ENCODE data around the gene CR1. TPM values are rescaled to one million over a fixed set of nuclear protein-coding genes. Genes with fewer than 3 reads are reported as not detected.

Gene CR1
- polyA plus RNA-seq, 3 donors = 11.3 to 30.8 (median 26.5) TPM

DNA sequence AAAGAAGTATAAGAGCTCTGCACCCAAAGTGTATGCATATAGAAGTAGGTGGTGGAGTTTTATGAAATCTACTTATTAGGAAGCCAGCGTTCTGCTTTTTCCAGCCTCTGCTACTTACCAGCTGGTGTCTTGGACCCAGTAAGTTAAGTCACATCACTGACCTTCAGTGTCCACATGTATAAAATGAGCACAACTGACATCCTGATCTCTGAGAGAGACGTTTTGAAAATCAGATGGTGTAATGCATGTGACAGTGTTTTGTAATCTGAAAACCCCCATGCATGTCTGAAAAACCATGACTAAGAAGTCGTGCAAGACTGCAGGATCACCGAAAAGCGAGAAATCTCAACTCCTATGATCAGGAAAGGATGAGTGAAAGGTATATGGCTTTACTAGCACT is 2.0 kb downstream of the CR1 start:
- 0% methylated on average over 1 of the region's 5 CpGs for WGBS (ENCODE audit: insufficient coverage)
- peak; percentile 87 to 95 (median 90) for DNase-seq
- H3K9ac ChIP-seq (ENCODE audit: insufficient read depth, low read length, poor library complexity, severe bottlenecking) = peak overlapping the region; percentile 84
- no peaks in the 10 kb centered on the region for H3K9me3 ChIP-seq (replicated peaks in 1 of 2; ENCODE audit: control insufficient read depth in 1 of 2, insufficient read depth in 1 of 2, low read length in 2 of 2)
- Mint-ChIP-seq H3K36me3 (peaks cover 12 to 13% of the 10 kb centered on the region in 2 donors), H3K27ac (peak overlapping the region; percentile 79 to 97 (median 86)), H3K27me3 (ENCODE audit: low read depth in 3 of 3) (peaks cover 0 to 4% (median 2%) of the 10 kb centered on the region in 3 donors), H3K4me3 (peak overlapping the region; percentile 6 to 94), H3K4me1 (peaks cover 33% of the 10 kb centered on the region), H3K9me3 (no peaks in the 10 kb centered on the region)
- H3K79me2 ChIP-seq (ENCODE audit: insufficient read depth, low read length) = peaks cover 20% of the 10 kb centered on the region
- H3K27ac ChIP-seq (ENCODE audit: low read depth in 1 of 2, low read length in 2 of 2) = peak overlapping the region in 1 of 2 donors; percentile 89
- H3K4me3 ChIP-seq (replicated peaks in 1 of 3; ENCODE audit: low read depth in 2 of 3, low read length in 3 of 3) = peak overlapping the region; percentile 76 to 93 (median 77)
- peaks cover 22% of the 10 kb centered on the region for H4K20me1 ChIP-seq (ENCODE audit: insufficient read depth, low read length)
- intact Hi-C loops (cut with micrococcal nuclease) = loop anchor here (5.0 kb wide), 3 partner anchors 86 to 416 kb away; partner anchors contain the start of gene CD55 (in 1 of the 2)
- H3K36me3 ChIP-seq (replicated peaks in 1 of 2; ENCODE audit: control insufficient read depth in 1 of 2, insufficient read depth in 2 of 2, low read length in 2 of 2) = no peaks in the 10 kb centered on the region
- TF ChIP-seq, protein P1, sequence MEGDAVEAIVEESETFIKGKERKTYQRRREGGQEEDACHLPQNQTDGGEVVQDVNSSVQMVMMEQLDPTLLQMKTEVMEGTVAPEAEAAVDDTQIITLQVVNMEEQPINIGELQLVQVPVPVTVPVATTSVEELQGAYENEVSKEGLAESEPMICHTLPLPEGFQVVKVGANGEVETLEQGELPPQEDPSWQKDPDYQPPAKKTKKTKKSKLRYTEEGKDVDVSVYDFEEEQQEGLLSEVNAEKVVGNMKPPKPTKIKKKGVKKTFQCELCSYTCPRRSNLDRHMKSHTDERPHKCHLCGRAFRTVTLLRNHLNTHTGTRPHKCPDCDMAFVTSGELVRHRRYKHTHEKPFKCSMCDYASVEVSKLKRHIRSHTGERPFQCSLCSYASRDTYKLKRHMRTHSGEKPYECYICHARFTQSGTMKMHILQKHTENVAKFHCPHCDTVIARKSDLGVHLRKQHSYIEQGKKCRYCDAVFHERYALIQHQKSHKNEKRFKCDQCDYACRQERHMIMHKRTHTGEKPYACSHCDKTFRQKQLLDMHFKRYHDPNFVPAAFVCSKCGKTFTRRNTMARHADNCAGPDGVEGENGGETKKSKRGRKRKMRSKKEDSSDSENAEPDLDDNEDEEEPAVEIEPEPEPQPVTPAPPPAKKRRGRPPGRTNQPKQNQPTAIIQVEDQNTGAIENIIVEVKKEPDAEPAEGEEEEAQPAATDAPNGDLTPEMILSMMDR (IDR thresholded peaks at IDR 0.05) = no peak
- H3K4me1 ChIP-seq (ENCODE audit: control insufficient read depth in 1 of 2, insufficient read depth in 2 of 2, low read length in 2 of 2) = peaks cover 36 to 45% of the 10 kb centered on the region in 2 donors
- peak overlapping the region; percentile 81 for H3K4me2 ChIP-seq (replicated peaks; ENCODE audit: extremely low read depth, low read length, poor library complexity, severe bottlenecking)
- no peaks in the 10 kb centered on the region for H3K27me3 ChIP-seq (ENCODE audit: control insufficient read depth in 2 of 2, insufficient read depth in 2 of 2, low read length in 2 of 2)
- no peak overlapping the region for H2AFZ ChIP-seq (ENCODE audit: insufficient read depth, low read depth, low read length, poor library complexity, severe bottlenecking)

GRCh38 chr1:207499573-207499972 is 3.6 kb downstream of the CR1 start:
- no peak overlapping the region for H3K4me3 Mint-ChIP-seq

More at GRCh38 chr1:207499573-207499972, 3.6 kb downstream of the CR1 start:
- Mint-ChIP-seq H3K27me3 (ENCODE audit: low read depth in 3 of 3) (peaks cover 2 to 5% (median 4%) of the 10 kb centered on the region in 3 donors), H3K9me3 (no peaks in the 10 kb centered on the region), H3K4me1 (peaks cover 36% of the 10 kb centered on the region), H3K27ac (peak overlapping the region in 2 of 7 donors; percentile 25 to 66), H3K36me3 (peaks cover 13 to 17% of the 10 kb centered on the region in 2 donors)
- WGBS (ENCODE audit: insufficient coverage) = no CpG with 5 or more reads among the region's 4 CpGs
- no peak overlapping the region for H3K27ac ChIP-seq (ENCODE audit: low read depth in 1 of 2, low read length in 2 of 2)
- H4K20me1 ChIP-seq (ENCODE audit: insufficient read depth, low read length) = peaks cover 33% of the 10 kb centered on the region
- H3K36me3 ChIP-seq (replicated peaks in 1 of 2; ENCODE audit: control insufficient read depth in 1 of 2, insufficient read depth in 2 of 2, low read length in 2 of 2) = peaks cover 0 to 5% of the 10 kb centered on the region in 2 donors
- no peak overlapping the region for H3K9ac ChIP-seq (ENCODE audit: insufficient read depth, low read length, poor library complexity, severe bottlenecking)
- peaks cover 20% of the 10 kb centered on the region for H3K79me2 ChIP-seq (ENCODE audit: insufficient read depth, low read length)
- H3K4me3 ChIP-seq (replicated peaks in 1 of 3; ENCODE audit: low read depth in 2 of 3, low read length in 3 of 3) = no peak overlapping the region
- no peaks in the 10 kb centered on the region for H3K27me3 ChIP-seq (ENCODE audit: control insufficient read depth in 2 of 2, insufficient read depth in 2 of 2, low read length in 2 of 2)
- no peak overlapping the region for H3K4me2 ChIP-seq (replicated peaks; ENCODE audit: extremely low read depth, low read length, poor library complexity, severe bottlenecking)
- H3K9me3 ChIP-seq (replicated peaks in 1 of 2; ENCODE audit: control insufficient read depth in 1 of 2, insufficient read depth in 1 of 2, low read length in 2 of 2) = no peaks in the 10 kb centered on the region
- H3K4me1 ChIP-seq (ENCODE audit: control insufficient read depth in 1 of 2, insufficient read depth in 2 of 2, low read length in 2 of 2) = peaks cover 36 to 41% of the 10 kb centered on the region in 2 donors
- TF ChIP-seq, protein P1 (IDR thresholded peaks at IDR 0.05) = peak; percentile 90
- DNase-seq = peak; percentile 56 to 76 (median 75)
- H2AFZ ChIP-seq (ENCODE audit: insufficient read depth, low read depth, low read length, poor library complexity, severe bottlenecking) = no peak overlapping the region
- intact Hi-C loops (cut with micrococcal nuclease) = loop anchor here (5.0 kb wide), 3 partner anchors 87 to 417 kb away; partner anchors contain the start of gene CD55 (in 1 of the 2)

All from CD14-positive monocyte (primary cell).